Activated CD4-positive, alpha-beta T cell treated with anti-CD3 and anti-CD28 coated beads, Interleukin-2, Interleukin-4, amounts not matched to agents 100 ng/mL and 50 ng/mL, durations not matched to agents 16 hours and 8 hours (primary cell): Measurements from ENCODE around the gene DUSP10.

Experiments
- DNase-seq: peaks from one replicate; pipeline ENCODE4 v3.0.0-alpha.2; 2020; ENCODE audit warnings: low spot score

The DUSP10 gene

DNA sequence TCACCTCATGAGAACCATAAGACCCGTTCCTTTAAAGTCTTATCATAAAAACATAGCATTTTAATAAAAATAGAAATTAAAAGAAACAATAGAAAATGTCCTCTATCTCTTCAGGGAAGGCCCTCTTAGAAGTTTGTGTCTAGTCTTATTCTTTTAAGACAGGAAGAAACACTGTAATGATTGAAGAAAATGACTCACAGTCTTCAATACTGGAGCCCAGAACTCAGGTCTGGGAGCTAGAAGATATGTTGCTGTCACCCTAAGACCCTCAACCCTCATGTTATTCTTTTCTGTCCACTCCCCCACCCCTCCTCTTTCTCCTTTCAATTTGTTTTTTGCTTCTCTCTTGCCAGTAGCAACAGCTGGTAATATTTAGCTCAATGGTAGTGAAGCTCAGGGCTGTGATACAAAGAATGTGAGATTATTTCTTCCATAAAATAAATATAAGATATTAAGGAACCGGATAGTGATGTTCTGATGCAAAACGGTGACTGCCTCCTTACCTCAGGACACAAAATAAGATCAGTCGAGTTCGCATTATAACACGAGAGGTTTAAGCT lies 12.0 kb downstream of the DUSP10 start:
- no peak for DNase-seq

DNA sequence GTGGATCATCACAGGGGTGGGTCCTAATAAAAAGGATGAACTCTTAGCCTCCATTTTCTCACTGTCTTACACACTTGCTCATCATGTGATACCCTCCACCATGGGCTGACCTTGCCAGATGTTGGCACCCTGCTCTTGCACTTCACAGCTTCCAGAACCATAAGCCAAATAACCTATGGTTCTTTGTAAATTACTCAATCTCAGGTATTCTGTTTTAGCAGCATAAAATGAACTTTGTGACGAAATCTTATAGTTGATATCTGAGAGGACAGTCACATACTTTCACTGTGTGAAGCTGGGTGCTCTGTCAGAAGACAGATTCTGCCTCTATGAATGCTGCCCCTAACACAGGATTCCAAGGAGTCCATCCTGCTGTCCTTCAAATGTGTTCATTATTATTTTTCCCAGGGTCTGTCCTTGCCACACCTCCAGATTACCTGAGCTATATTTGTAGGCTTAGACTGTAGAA lies 13.8 kb downstream of the DUSP10 start:
- DNase-seq = no peak

DNA sequence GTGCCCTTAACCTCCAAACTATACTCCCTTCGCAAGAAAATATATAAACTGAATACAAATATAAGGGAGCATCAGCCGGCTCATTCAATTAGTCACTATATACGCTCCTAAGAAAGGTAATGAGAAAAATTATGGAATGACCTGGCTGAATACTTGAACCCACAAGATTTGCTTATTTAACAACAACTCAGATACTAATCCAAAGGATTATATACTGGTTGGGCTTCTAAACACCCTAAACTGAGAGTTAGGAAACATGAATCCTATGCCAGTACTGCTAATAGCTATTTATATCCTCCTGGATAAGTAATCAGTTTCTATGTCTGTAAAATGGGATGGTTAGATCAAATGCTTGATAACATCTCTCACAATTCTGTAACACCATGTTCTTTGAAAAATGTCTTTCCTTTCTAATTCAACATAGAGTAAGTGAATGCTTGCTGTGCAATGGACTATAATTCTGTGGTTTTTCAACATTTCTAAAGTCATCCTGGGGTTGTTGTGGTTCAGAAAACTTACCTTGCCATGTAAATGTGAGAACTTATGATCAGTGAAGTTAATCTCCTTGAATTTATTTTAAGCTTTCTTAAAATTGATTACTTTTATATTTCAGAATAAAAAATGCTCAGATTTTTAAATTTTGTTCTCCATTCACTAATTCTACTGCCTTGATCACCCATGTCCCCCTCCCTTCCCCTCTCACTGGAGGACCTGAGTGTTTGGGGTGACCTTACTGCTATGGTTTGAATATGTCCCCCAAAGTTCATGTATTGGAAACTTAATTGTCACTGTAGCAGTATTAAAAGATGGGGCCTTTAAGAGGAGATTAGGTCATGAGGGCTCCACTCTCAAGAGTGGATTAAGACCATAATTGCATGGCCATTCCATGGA lies 14.5 kb downstream of the DUSP10 start:
- peak; percentile 47 for DNase-seq

DNA sequence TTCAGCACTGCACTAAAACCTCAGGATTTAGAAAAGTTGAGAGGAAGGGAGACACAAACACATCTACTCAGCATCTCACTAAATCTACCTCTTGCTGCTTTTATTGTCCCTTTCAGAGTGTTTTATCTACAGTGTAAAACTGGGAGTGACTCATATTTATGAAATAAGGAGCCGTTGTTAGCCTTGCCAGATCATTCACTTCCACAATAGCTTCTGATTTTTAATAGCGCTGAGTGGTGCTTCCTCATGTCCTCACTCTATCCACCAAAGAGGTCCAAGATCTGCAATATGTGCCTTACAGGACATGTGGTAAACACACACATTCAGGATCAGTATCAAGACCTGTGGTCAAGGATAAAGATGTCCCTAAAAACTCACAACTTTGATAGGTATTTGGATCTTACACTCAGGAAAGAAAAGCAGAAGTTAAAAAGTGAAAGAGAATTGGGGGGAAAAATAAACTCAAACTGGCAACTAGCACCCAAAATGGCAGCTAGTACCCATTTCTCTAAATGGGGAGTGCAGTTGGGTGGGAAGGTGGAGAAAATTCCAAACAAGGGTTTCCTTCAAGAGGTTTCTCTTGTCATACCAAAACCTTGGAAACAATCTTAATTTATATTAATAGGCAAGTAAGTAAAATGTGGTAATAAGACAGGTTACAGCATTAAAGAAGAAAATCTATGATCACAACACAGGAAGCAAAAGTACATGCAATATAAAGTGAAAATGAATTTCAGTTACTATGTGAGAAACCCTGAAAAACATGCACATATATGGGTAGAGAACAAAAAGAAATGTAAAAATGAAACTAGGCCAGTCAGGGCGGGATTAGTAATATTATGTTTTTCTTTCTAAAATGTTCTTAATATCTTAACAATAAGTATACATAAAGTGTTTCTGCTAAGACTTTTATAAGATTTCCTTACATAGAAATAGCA lies 15.9 kb downstream of the DUSP10 start:
- peak; percentile 61 for DNase-seq

DNA sequence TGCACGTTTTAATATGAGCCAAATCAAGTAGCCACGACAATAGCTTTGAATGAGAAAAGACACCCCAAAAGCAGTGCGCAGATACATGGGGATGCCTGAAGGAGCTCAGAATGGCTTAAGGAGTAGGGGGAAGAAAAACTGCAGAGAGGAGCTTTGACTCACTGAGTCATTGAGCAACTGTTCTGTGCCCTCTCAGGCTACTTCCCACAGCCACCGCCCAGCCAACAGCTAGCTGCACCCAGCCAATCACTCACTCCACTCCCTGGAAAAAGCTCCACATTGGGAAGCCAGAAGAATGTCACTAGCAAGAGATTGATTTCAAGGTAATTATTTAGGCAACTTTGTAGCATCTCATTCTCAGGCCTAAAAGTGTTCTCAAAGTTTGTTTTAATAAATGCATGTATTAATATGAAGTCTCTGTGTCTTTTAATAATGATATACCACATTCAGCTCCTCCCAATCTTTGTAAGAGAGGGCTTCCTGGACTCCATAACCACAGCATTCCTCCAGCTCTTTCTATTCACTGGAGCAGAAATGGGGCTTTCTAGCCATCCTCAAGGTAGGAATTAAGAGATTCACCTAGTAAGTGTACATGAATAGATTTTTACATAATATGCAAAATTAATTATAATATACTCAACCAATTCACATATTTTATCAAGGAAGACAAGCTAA lies 16.8 kb downstream of the DUSP10 start:
- no peak for DNase-seq

DNA sequence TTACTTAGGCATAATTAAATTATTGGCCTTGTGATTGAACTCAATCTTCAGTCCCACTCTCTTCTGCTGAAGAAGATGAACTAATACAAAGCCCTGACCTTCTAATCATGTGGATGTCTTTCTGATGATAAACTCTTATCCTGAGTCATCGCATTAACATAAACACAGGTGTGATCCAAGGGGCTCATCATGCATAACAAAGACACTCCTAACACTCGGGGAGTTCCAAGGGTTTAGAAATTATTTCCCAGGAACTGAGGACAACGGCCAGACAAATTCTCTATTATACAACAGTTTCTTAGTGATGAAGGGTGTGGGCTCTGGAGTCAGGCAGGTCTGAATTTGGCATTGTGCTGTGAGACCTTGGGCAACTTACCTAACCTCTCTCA lies 18.0 kb downstream of the DUSP10 start:
- DNase-seq = no peak

DNA sequence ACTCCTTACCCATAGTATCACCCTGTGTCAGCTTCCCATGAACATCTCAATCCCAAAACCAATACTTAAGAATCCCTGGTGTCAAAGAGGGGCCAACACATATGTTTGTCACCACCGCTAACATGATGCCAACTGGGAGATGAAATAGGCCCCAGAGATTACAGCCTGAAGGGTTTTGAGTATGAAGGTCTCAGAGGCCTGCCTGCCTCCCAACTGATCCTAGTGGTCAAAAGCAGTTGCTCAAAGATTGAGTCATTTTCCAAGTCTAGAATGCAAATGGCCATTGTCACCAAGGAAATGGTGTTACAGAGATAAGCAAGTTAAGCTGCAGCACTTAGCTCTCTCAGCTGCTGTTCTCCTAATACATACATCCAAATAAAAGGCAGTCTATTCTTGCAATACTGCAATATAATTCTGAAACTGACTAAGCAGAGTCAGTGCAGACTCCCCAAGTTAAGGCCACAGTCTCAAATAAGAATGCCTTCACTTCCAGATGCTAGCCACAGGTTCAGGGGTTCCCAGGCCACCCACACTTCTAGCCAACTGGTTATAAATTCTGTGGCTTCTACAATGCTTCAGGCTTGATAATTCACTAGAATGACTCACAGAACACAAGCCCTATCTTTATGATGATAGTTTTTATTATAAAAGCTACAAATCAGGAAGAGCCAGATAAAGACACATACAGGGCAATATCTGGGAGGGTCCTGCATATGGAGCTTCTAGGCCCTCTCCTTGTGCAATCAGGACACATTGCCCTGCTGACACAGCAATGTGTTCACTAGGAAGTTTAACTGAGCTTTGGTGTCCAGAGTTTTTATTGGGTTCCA lies 18.7 kb downstream of the DUSP10 start:
- DNase-seq = no peak

DNA sequence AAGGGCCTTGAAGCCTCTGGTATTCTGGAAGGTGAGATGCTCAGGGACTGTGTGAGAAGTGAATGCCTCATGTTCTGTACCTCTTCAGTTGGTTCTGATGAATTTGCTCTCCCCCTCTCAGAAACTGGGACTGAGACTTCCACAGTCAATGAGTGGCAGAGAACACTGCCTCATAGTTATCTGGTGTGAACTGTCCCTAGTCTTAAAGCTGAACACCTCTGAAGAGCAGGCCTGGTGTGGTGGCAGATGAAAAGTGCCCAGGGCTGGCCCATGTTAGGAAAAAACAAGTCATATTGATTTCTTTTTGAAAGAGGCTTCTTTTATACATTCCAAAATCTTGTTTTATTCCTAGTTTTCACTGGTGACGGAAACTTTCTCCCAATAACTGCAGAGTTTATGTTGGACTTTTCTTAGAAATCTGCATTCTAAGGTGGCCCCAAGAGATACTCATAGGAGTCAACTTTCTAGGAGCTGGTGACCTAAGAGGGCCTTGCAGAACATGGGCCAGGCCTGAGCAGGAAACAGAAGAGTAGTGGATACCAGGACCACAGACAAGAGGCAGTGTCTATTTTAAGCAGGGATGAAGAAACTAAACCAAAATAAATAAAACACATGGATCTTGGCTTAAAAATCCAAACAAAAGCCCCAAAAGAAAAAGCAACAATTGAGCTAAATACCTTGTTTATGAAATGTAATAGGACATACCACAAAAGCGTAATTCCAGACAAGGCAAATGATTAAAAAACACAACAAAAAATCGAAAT lies 19.5 kb downstream of the DUSP10 start:
- DNase-seq = no peak

DNA sequence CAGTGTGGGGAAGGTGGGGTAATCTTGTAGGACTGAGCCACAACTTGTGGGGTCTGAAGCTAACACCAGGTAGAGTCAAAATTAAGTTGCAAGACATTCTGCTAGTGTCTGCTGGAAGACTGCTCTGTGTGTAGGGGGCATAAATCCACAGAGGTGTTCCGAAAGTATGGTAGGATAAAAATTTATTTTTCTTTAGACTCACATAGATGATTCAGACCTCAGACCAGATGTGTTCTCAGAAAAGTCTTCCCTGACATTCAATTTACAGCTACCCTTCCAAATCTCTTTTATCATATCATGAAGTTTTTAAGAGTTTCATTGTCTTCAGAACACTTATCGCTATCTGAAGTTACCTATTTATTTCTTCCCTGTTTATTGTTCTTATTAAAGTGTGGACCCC lies 21.3 kb downstream of the DUSP10 start:
- DNase-seq = no peak

DNA sequence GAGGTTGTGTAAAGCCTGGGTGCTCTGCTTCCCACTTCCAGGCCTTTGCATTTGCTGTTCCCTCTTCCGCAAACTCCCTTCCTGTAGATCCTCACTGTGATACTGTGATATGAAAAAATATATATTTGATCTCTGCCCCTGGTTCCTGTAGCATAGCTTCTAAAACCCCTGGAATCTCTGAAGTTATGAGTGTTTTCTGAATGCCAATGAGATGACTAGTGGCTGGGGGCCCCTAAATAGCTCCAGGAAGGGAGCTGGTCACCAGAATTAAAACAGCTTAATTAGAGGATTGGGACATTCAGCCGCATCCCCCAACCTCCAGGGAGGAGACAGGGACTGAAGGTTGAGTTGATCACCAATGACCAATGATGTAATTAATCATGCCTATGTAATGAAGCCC lies 21.9 kb downstream of the DUSP10 start:
- DNase-seq = no peak

DNA sequence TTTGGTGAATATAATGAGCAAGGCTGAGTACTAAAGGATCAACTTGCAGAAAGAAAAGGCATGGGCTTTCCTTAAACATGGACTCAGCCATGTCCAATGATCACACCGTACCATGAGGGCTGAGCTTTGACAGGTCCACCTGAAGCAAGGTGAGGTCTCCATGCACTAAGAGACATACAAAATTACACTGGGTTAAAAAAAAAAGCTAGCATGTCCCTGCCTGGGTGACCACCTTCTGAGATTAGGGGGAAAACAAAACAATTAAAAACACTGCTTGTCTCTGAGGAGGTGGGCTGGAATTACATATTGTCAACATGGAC lies 22.7 kb downstream of the DUSP10 start:
- no peak for DNase-seq

DNA sequence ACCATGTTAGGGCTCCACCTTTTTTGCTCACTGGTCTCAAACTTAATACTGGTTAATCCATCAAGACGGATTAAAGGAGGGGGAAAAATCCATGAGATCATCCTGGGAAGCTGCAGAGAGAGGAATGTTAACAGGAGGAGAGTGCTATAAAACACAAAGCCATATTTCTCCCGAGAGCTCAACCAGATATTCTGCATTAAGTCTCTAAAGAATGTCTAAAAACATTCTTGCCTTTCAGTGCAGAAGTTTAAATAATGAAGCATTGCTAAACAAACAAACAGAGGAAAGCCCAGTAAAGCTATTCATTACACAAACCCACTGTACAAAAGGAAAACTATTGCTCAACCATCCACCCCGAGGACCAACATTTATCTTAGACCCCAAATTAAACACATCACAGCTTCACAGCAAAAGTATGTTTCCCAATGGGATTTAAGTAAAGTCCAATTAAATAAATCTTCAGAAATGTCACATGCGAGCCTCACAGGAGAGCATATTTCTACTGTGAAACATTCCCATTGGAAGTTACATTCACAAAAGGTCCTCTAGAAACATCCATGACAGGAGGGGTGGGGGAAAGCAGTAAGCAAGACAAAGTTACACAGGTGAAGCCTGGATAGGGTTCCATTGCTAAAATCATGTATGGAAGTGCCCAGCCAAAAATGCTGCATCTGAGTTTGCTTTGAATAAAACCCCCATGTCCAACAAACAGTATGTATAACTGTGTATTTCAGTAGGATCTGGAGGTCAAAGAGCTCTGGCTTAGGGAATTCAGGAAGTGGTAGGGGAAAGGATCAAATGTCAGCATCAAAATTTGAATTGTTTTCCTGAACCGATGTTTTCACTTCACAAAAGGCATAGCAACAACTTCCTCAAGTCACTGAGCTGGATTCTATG lies 23.3 kb downstream of the DUSP10 start:
- no peak for DNase-seq

DNA sequence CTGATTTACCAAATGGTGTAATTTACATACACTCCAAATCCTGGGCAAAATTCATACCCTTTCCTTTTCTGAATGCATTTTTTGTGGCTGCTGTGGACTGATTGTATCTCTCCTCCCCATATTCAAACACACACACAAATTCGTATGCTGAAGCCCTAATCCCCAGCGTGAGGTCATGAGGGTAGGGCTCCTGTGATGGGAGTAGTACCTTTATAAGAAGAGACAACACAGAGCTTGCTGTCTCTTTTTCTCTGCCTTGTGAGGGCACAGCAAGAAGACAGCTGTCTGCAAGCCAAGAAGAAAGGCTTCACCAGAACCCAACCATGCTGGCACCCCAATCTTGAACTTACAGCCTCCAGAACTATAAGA lies 24.4 kb downstream of the DUSP10 start:
- no peak for DNase-seq

DNA sequence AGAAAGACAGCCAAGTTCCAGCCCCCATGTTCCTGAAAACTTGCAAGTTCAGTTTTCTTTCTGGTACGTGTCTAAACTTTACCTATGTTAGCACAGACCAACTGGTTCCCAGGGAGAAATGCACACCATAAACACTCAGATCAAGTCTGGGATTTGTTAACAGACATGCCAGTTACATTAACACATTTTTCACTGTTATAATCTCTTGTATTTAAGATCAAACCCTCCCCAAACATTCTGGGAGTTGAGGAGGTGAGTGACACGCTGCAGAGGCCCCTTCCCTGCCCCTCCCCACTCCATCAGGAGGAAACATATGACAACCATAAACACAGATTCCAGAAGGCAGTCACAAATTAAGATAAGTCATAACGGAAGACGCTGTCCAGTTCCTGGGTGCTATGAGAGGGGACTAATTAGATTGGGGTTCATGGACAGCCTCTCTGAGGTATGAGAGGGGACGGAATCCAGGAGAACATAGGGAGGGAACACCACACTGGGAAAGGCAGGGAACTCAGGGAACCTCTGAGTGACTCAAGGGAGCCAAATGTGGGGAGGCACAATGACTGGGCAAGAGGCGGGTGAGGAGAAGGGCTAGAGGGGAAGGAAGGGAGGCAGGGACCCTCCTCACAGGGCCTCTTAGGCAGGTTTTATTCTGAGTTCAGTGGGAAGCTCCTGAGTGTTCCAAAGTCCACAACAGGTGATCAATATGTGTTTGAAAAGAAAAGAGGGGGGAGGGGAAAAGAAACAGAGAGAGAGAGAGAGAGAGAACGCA lies 25.0 kb downstream of the DUSP10 start:
- no peak for DNase-seq

DNA sequence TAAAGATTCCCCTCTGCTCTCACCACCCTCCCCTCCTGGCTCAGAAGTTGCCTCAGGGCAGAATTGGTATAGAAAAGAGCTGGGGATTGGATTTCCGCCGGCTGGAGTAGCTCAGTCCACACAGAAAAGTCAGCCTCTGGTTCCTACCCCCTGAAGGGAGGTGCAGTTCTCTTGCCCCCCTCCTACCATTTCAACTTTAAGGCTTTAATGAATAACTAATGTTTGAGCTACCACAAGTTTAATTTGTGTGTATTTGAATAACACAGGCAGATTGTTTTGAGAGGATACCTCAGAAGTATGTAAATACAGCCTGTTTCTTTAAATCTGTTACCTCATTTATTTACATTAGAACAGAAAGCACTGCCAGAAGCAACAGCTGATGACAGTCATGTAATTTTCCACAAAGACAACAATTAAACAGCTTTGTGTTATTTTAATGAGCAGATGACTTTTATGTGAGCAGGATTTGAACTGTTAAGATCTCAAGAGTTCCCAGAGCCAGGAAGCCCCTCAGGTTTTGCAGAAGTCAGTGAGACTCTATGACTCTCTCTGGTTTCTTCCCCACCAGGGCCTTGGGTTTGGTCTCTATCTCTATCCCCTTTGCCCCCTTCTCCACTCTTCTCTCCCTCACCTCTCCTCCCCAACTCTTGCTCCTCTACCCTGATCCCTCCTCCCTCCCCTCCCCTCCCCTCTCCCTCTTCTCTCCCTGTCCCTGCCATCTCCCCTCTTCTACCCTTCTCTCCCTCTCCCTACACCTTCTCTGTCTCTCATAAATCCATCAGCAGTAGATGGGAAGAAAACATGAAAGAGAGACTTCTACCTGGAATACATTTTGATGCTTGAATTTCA lies 26.3 kb downstream of the DUSP10 start:
- no peak for DNase-seq

DNA sequence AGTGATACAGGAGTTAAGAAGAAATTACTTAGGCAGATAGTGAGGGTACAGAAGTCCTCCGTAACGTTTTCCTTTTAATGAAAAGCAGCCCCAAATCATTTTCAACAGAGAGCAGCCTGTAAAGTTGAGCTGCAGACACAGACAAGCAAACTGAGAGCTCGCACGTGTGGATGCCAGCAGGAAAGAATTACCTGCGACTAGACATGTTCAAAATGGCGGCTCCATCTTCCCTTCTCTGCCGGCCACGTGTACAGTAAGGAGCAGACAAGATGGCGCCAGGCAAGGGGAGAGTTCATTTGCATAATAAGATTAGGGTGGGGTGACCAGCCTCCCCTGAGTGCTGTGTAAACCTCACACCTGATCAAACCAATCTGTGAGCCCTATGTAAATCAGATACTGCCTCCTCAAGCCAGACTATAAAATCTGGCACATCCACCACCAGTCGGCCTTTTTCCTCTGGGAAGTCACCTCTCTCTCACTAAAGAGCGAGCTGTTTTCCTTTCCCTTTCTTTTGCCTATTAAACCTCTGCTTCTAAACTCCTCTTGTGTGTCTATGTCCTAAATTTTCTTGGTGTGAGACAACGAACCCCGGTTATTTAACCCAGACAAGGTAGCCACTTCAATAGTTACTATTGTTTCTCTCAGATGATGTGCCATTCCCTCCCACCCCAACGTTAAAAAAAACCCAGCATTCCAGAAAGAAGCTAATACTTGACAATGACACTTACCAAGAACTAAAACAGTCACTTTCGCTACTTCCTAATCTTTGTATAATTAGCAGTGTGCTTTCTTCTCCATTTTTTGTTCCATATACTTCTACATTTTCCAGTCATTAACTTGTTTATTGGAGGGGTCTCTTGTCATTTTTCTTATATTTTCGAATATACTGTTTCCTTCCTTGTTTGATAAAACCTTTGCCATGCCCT lies 27.4 kb downstream of the DUSP10 start:
- no peak for DNase-seq
